Activated CD4-positive, alpha-beta memory T cell treated with anti-CD3 and anti-CD28 coated beads, Interleukin-2, amount 10 ng/mL, durations not matched to agents 7 days and 5 days (primary cell): Measurements from ENCODE around the gene PLD2. TPM values are rescaled to one million over a fixed set of nuclear protein-coding genes. Genes with fewer than 3 reads are reported as not detected.

Experiments used
- CTCF ChIA-PET: fragments of 350-600 bp; sonication (Branson Sonifier 250); formaldehyde crosslinking; loops from one replicate; lab custom pipeline; 2021; ENCODE audit warnings: antibody characterized with exemption, inconsistent platforms; lab: Charles Lee
- POLR2A ChIA-PET: fragments of 350-600 bp; sonication (Branson Sonifier 250); formaldehyde crosslinking; loops from one replicate; lab custom pipeline; 2021; ENCODE audit warnings: antibody characterized with exemption; lab: Charles Lee
- DNase-seq: peaks from one replicate; pipeline ENCODE4 v3.0.0-alpha.2; 2020
- H3K27ac Mint-ChIP-seq: one replicate; pipeline ENCODE4 v1.8.0; 2021; ENCODE audit warnings: mild to moderate bottlenecking, mixed read lengths
- H3K27me3 Mint-ChIP-seq: one replicate; pipeline ENCODE4 v1.8.0; 2021; ENCODE audit warnings: mixed read lengths
- H3K36me3 Mint-ChIP-seq: one replicate; pipeline ENCODE4 v1.8.0; 2021; ENCODE audit warnings: low read depth, mixed read lengths
- H3K4me1 Mint-ChIP-seq: one replicate; pipeline ENCODE4 v1.8.0; 2021; ENCODE audit warnings: mixed read lengths
- H3K4me3 Mint-ChIP-seq: one replicate; pipeline ENCODE4 v1.8.0; 2021; ENCODE audit warnings: mild to moderate bottlenecking, mixed read lengths
- H3K9me3 Mint-ChIP-seq: one replicate; pipeline ENCODE4 v1.8.0; 2021; ENCODE audit warnings: mixed read lengths
- total RNA-seq, 2 experiments: library from RNA; stranded (reverse); gene quantifications; one replicate each; pipeline ENCODE4 v1.2.3, GENCODE V29; 2021

The PLD2 gene
- total RNA-seq, 2 experiments from 2014 or later, result 17.4 to 20.7 TPM

DNA sequence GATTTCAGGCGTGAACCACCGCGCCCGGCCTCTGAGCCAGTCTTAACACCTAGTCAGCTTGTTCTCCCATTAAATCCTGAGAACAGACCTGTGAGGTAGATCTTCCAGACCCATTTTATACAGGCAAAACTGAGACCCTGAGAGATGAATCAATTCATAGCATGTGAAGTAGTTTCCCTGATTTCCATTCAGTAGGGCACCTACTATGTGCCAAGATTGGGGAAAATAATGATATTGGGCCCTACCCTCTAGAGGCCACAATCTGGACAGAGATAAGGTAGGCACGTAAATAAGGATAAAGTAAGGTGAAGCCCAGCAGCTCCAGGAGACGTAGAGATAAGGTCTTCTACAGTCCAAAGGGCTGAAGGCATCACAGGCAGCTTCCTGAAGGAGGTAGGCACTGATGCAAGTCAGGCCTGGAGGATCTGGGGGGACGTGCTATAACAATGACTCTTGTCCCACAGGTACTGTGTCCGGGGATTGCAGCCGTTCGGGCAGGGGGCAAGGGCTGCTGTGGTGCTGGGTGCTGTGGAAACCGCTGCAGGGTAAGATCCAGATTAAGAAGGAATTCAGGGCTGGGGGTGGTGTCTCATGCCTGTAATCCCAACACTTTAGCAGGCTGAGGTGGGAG lies 26.5 kb upstream of the PLD2 start:
- Mint-ChIP-seq H3K4me3 (no peak overlapping the region), H3K36me3 (no peaks in the 10 kb centered on the region), H3K4me1 (peaks cover 8% of the 10 kb centered on the region), H3K27me3 (peaks cover 50% of the 10 kb centered on the region), H3K9me3 (no peaks in the 10 kb centered on the region), H3K27ac (no peak overlapping the region)
- DNase-seq, result no peak
- ChIA-PET CTCF (interaction anchor here (2.1 to 3.6 kb wide), 2 partner anchors 7 to 9 kb away, joined by 7 to 17 read pairs; partner anchors contain the start of gene GLTPD2), POLR2A (interaction anchor here (1.6 kb wide), 1 partner anchor 10 kb away, joined by 3 read pairs; no protein-coding TSS in a partner anchor)

DNA sequence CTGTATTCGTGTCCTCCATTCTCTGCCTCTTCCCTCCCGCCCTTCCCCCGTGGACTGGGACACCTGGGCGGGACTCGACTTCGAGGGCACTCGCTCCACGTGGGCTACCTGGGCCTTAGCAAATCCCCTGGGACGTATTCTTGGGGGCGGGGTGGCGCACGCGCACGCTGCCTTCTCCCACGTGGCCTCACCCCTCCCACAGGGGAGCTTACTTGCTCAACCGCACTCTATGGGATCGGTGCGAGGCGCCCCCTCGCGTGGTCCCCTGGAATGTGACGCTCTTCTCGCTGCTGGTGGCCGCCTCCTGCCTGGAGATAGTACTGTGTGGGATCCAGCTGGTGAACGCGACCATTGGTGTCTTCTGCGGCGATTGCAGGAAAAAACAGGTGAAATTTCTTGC lies 24.3 kb upstream of the PLD2 start:
- Mint-ChIP-seq H3K9me3 (no peaks in the 10 kb centered on the region), H3K4me3 (no peak overlapping the region)
- DNase-seq, result peak; percentile 32

DNA sequence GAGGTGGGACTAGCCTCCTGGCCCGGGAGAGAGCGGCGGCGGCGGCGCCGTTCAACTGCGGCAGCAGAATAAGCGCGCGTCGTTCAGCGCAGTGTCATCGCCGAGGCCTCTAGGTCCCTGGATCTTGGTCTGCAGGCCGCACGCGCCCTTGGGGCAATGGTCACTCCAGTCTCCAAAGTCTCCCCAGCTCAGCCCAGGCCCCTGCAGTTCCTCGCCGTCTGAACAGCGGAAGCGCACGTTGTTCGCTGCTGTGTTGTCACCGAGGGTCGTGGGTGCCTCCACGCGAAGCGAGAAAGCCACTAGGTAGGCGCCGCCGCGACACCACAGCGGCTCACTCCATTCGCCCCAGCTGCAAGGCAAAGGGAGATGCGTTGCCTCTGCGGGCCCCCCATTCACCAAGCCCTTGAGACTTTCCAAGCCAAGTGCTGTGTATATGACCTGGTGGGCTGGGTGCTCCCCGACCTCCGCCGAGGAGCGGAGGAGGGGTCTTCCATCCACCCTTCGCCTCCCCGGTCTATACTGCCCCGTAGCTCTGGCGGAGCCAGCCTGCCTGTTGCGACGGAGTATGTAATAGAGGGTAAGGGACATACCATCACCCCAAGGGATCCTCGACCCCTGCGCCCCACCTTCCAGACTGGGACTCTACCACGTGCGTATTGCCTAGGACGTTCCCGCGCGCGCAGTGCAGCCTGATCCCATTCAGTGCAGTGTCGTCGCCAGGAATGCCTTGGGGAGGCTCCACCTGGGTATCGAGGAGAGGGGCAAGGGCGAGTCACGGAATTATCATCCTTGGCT lies 21.4 kb upstream of the PLD2 start:
- CTCF ChIA-PET, result interaction anchor here (2.0 kb wide), 1 partner anchor 75 kb away, joined by 7 read pairs; the partner anchor contains the start of gene ARRB2
- H3K4me3 Mint-ChIP-seq, result no peak overlapping the region
- POLR2A ChIA-PET, result interaction anchor here (1.0 to 1.7 kb wide), 4 partner anchors 13 to 113 kb away, joined by 3 to 6 read pairs (median 4); partner anchors contain the start of genes C17orf107, PLD2 and TM4SF5
- peaks cover 32% of the 10 kb centered on the region for H3K4me1 Mint-ChIP-seq
- no peak for DNase-seq
- no peak overlapping the region for H3K27ac Mint-ChIP-seq
- no peaks in the 10 kb centered on the region for H3K36me3 Mint-ChIP-seq
- peaks cover 59% of the 10 kb centered on the region for H3K27me3 Mint-ChIP-seq
- H3K9me3 Mint-ChIP-seq, result no peaks in the 10 kb centered on the region

More for the DNA sequence above, 24.3 kb upstream of the PLD2 start:
- peaks cover 67% of the 10 kb centered on the region for H3K27me3 Mint-ChIP-seq
- H3K4me1 Mint-ChIP-seq, result peaks cover 24% of the 10 kb centered on the region
- ChIA-PET CTCF (interaction anchor here (0.7 to 1.4 kb wide), 2 partner anchors 72 to 102 kb away, joined by 3 to 7 read pairs; partner anchors contain the start of gene ARRB2), POLR2A (interaction anchor here (0.8 kb wide), 1 partner anchor 51 kb away, joined by 3 read pairs; no protein-coding TSS in a partner anchor)
- no peak overlapping the region for H3K27ac Mint-ChIP-seq
- H3K36me3 Mint-ChIP-seq, result no peaks in the 10 kb centered on the region

GRCh38 chr17:4786106-4786511 lies 20.8 kb upstream of the PLD2 start, which contains the start of gene VMO1:
VMO1 (minus strand) TSS chr17:4786364; CDS start chr17:4786352, 12 bp downstream.
- no peak within 1 kb of the TSS for H3K4me3 Mint-ChIP-seq
- H3K4me1 Mint-ChIP-seq, result peaks cover 37% of the 10 kb centered on the region
- no peak within 1 kb of the TSS for H3K27ac Mint-ChIP-seq
- ChIA-PET POLR2A (interaction anchor here (1.0 to 1.7 kb wide), 6 partner anchors 10 to 75 kb away, joined by 3 to 7 read pairs (median 4); partner anchors contain the start of genes PLD2, PSMB6 and TM4SF5), CTCF (interaction anchor here (0.8 to 2.0 kb wide), 6 partner anchors 10 to 105 kb away, joined by 3 to 7 read pairs (median 3); partner anchors contain the start of genes ARRB2, MED11, PSMB6 and TM4SF5)
- no peak for DNase-seq
- H3K9me3 Mint-ChIP-seq, result no peaks in the 10 kb centered on the region
- no peaks in the 10 kb centered on the region for H3K36me3 Mint-ChIP-seq
- H3K27me3 Mint-ChIP-seq, result peaks cover 56% of the 10 kb centered on the region

GRCh38 chr17:4786516-4786915 lies 20.4 kb upstream of the PLD2 start:
- ChIA-PET CTCF (interaction anchor here (0.8 to 2.0 kb wide), 7 partner anchors 7 to 105 kb away, joined by 3 to 7 read pairs (median 3); partner anchors contain the start of genes ARRB2, MED11, PSMB6 and TM4SF5), POLR2A (interaction anchor here (1.0 to 1.7 kb wide), 6 partner anchors 9 to 75 kb away, joined by 3 to 7 read pairs (median 4); partner anchors contain the start of genes PLD2, PSMB6 and TM4SF5)
- Mint-ChIP-seq H3K4me1 (peaks cover 40% of the 10 kb centered on the region), H3K36me3 (no peaks in the 10 kb centered on the region), H3K9me3 (no peaks in the 10 kb centered on the region), H3K27ac (no peak overlapping the region), H3K4me3 (no peak overlapping the region), H3K27me3 (peaks cover 56% of the 10 kb centered on the region)
- DNase-seq, result no peak

DNA sequence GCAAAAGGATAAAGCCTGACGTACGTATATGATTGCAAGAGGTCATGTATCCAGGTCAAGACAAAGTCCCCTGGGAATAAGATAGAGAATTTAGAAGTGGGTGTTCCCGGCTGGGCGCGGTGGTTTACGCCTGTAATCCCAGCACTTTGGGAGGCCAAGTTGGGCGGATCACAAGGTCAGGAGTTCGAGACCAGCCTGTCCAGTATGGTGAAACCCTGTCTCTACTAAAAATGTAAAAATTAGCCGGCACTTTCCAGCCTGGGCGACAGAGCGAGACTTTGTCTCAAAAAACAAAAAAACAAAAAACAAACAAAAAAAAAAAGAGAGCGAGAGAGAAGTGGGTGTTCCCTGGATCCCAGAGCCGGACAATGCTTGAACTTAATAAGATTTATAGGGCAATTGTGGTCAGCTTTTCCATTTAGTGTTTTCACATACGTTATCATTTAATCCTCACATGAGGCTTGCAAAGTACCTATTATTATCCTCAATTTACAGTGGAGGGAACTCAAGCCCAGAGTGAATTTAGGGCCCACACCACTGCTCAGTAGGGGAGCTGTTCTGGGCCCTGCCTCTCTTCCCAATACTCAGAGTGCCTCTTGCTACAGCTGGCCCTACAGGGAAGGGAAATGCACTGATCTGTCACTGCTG lies 18.7 kb upstream of the PLD2 start:
- H3K9me3 Mint-ChIP-seq, result no peaks in the 10 kb centered on the region
- DNase-seq, result no peak
- H3K27ac Mint-ChIP-seq, result no peak overlapping the region
- POLR2A ChIA-PET, result interaction anchor here (2.8 kb wide), 1 partner anchor 12 kb away, joined by 12 read pairs; no protein-coding TSS in a partner anchor
- peaks cover 49% of the 10 kb centered on the region for H3K27me3 Mint-ChIP-seq
- peak overlapping the region; percentile 41 for H3K4me3 Mint-ChIP-seq
- CTCF ChIA-PET, result interaction anchor here (1.3 to 2.0 kb wide), 4 partner anchors 9 to 78 kb away, joined by 3 to 9 read pairs (median 6); partner anchors contain the start of genes ARRB2 and TM4SF5
- H3K36me3 Mint-ChIP-seq, result no peaks in the 10 kb centered on the region
- H3K4me1 Mint-ChIP-seq, result peaks cover 37% of the 10 kb centered on the region

GRCh38 chr17:4788807-4789700 lies 17.9 kb upstream of the PLD2 start, which contains the start of gene GLTPD2:
GLTPD2 (plus strand) TSS chr17:4788964; CDS start chr17:4789012, 48 bp downstream.
- ChIA-PET POLR2A (interaction anchor here (0.7 to 2.8 kb wide), 16 partner anchors 11 to 646 kb away, joined by 3 to 33 read pairs (median 8); partner anchors contain the start of genes ARRB2, C17orf107, CYB5D2 and PELP1), CTCF (interaction anchor here (0.7 to 2.5 kb wide), 26 partner anchors 9 to 290 kb away, joined by 3 to 24 read pairs (median 6); partner anchors contain the start of genes ARRB2, C17orf107, CAMTA2 and MED11)
- Mint-ChIP-seq H3K9me3 (no peaks in the 10 kb centered on the region), H3K4me3 (peak within 1 kb of the TSS; percentile 48), H3K4me1 (peaks cover 37% of the 10 kb centered on the region), H3K27ac (peak within 1 kb of the TSS; percentile 45), H3K27me3 (peaks cover 43% of the 10 kb centered on the region), H3K36me3 (no peaks in the 10 kb centered on the region)
- DNase-seq, result no peak

DNA sequence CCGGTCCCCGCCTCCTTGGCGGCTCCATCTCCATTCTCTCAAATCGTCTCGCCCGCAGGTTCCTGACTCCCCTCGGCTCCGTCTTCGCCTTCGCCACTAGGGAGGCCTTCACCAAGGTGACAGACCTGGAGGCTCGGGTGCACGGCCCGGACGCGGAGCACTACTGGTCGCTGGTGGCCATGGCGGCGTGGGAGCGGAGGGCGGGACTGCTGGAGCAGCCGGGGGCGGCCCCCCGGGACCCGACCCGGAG lies 17.3 kb upstream of the PLD2 start:
- H3K27ac Mint-ChIP-seq, result peak overlapping the region; percentile 45
- POLR2A ChIA-PET, result interaction anchor here (0.7 to 2.8 kb wide), 24 partner anchors 9 to 647 kb away, joined by 3 to 33 read pairs (median 4); partner anchors contain the start of genes ARRB2, C17orf107, CYB5D2 and PELP1

GRCh38 chr17:4789951-4790704 lies 16.8 kb upstream of the PLD2 start:
- H3K9me3 Mint-ChIP-seq, result no peaks in the 10 kb centered on the region
- peak overlapping the region; percentile 87 for H3K4me3 Mint-ChIP-seq
- POLR2A ChIA-PET, result interaction anchor here (0.6 to 2.8 kb wide), 29 partner anchors 9 to 647 kb away, joined by 3 to 33 read pairs (median 4); partner anchors contain the start of genes ARRB2, C17orf107, CYB5D2 and PELP1
- no peaks in the 10 kb centered on the region for H3K36me3 Mint-ChIP-seq
- H3K27me3 Mint-ChIP-seq, result peaks cover 35% of the 10 kb centered on the region
- H3K4me1 Mint-ChIP-seq, result peaks cover 34% of the 10 kb centered on the region
- CTCF ChIA-PET, result interaction anchor here (0.6 to 2.5 kb wide), 37 partner anchors 9 to 289 kb away, joined by 3 to 24 read pairs (median 5); partner anchors contain the start of genes ARRB2, C17orf107, C17orf114 and CAMTA2
- H3K27ac Mint-ChIP-seq, result peak overlapping the region; percentile 89
- DNase-seq, result peak; percentile 85

More for the DNA sequence above, 17.3 kb upstream of the PLD2 start:
- peaks cover 37% of the 10 kb centered on the region for H3K27me3 Mint-ChIP-seq
- H3K4me1 Mint-ChIP-seq, result peaks cover 36% of the 10 kb centered on the region
- H3K36me3 Mint-ChIP-seq, result no peaks in the 10 kb centered on the region
- CTCF ChIA-PET, result interaction anchor here (0.7 to 2.5 kb wide), 29 partner anchors 9 to 290 kb away, joined by 3 to 24 read pairs (median 7); partner anchors contain the start of genes ARRB2, C17orf107, CAMTA2 and CHRNE
- DNase-seq, result no peak
- H3K9me3 Mint-ChIP-seq, result no peaks in the 10 kb centered on the region
- peak overlapping the region; percentile 48 for H3K4me3 Mint-ChIP-seq

GRCh38 chr17:4790705-4791088 lies 16.3 kb upstream of the PLD2 start:
- CTCF ChIA-PET, result interaction anchor here (0.6 to 2.5 kb wide), 33 partner anchors 8 to 252 kb away, joined by 3 to 24 read pairs (median 6); partner anchors contain the start of genes ARRB2, C17orf107, C17orf114 and CAMTA2

More at GRCh38 chr17:4790705-4791088, 16.3 kb upstream of the PLD2 start:
- peaks cover 32% of the 10 kb centered on the region for H3K4me1 Mint-ChIP-seq
- POLR2A ChIA-PET, result interaction anchor here (0.7 to 2.8 kb wide), 24 partner anchors 9 to 648 kb away, joined by 3 to 33 read pairs (median 4); partner anchors contain the start of genes ARRB2, C17orf107, CYB5D2 and PELP1
- peaks cover 30% of the 10 kb centered on the region for H3K27me3 Mint-ChIP-seq
- peak overlapping the region; percentile 87 for H3K4me3 Mint-ChIP-seq
- H3K9me3 Mint-ChIP-seq, result no peaks in the 10 kb centered on the region
- DNase-seq, result no peak
- H3K36me3 Mint-ChIP-seq, result no peaks in the 10 kb centered on the region
- peak overlapping the region; percentile 89 for H3K27ac Mint-ChIP-seq
